Esophagus muscularis mucosa (tissue), 3 donors: ENCODE results near the gene ASS1.

ENCODE experiments used
- POLR2A ChIP-seq: fragments of 450-650 bp; IDR thresholded peaks from one replicate; pipeline ENCODE4 v1.6.1; 2017; ENCODE audit warnings: antibody characterized with exemption, moderate library complexity, mild to moderate bottlenecking, low read depth
- POLR2AphosphoS5 ChIP-seq, 2 donors: sonication (generic); formaldehyde crosslinking; IDR thresholded peaks; one replicate each; pipeline ENCODE4 v1.6.1; 2017; ENCODE audit warnings: antibody characterized with exemption in 2 of 2
- TF ChIP-seq, protein P1 (sequence below), 3 experiments: fragments of 200-600 bp in 2 of 3; fragments of 450-650 bp in 1 of 3; sonication (generic) in 2 of 3; IDR thresholded peaks; one replicate each; pipeline ENCODE4 v1.5.1; 2017 to 2019; ENCODE audit warnings: antibody characterized with exemption in 3 of 3, mild to moderate bottlenecking in 2 of 3, moderate library complexity in 1 of 3

- TF ChIP-seq POLR2AphosphoS5 (IDR thresholded peaks at IDR 0.05) (no peak), POLR2A (no peak)
- TF ChIP-seq, protein P1, sequence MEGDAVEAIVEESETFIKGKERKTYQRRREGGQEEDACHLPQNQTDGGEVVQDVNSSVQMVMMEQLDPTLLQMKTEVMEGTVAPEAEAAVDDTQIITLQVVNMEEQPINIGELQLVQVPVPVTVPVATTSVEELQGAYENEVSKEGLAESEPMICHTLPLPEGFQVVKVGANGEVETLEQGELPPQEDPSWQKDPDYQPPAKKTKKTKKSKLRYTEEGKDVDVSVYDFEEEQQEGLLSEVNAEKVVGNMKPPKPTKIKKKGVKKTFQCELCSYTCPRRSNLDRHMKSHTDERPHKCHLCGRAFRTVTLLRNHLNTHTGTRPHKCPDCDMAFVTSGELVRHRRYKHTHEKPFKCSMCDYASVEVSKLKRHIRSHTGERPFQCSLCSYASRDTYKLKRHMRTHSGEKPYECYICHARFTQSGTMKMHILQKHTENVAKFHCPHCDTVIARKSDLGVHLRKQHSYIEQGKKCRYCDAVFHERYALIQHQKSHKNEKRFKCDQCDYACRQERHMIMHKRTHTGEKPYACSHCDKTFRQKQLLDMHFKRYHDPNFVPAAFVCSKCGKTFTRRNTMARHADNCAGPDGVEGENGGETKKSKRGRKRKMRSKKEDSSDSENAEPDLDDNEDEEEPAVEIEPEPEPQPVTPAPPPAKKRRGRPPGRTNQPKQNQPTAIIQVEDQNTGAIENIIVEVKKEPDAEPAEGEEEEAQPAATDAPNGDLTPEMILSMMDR (IDR thresholded peaks at IDR 0.05): no peak
Observed at GRCh38 chr9:130414081-130414731, 30.6 kb upstream of the ASS1 start.
